HepG2 (cell line): ENCODE measurements around the gene LRRC45. TPM values are rescaled to one million over a fixed set of nuclear protein-coding genes. Genes with fewer than 3 reads are reported as not detected.

Source experiments
- HOXD1 ChIP-seq: sonication (generic); formaldehyde crosslinking; IDR thresholded peaks from 2 replicates; pipeline ENCODE4 v1.5.0; 2020; ENCODE audit warnings: missing genetic modification reagents
- MAFF ChIP-seq: IDR thresholded peaks from 2 replicates; pipeline ENCODE4 v1.6.1; 2011; ENCODE audit warnings: low read depth, low read length, improper control_type of control experiment
- MIER2 ChIP-seq: IDR thresholded peaks from 2 replicates; pipeline ENCODE4 v1.6.1; 2016; ENCODE audit warnings: missing biosample characterization, missing genetic modification reagents
- MYC ChIP-seq: sonication (generic); formaldehyde crosslinking; IDR thresholded peaks from 2 replicates; pipeline ENCODE4 v1.9.0; 2021; ENCODE audit warnings: missing genetic modification reagents, borderline replicate concordance
- NFE2L2 ChIP-seq: fragments of 150-350 bp; IDR thresholded peaks from 2 replicates; pipeline ENCODE4 v1.6.1; 2014; ENCODE audit warnings: low read length
- SALL2 ChIP-seq: sonication (generic); formaldehyde crosslinking; IDR thresholded peaks from 2 replicates; pipeline ENCODE4 v1.8.1; 2023; ENCODE audit warnings: mild to moderate bottlenecking, missing genetic modification reagents, inconsistent platforms
- ZFP36L2 ChIP-seq: sonication (generic); formaldehyde crosslinking; IDR thresholded peaks from 2 replicates; pipeline ENCODE4 v1.4.0; 2020; ENCODE audit warnings: missing genetic modification reagents
- polyA plus RNA-seq, 8 experiments: library from polyadenylated mRNA; depleted of rRNA in 3 of 8; stranded (reverse) in 7 of 8; unstranded in 1 of 8; fragments of >200 nt; fragmentation: Illumina TruSeq in 4 of 8; extraction: Trizol in 4 of 8; gene quantifications; 2 replicates each; pipeline versions ENCODE4 v1.2.1 to v1.2.3, GENCODE V29; 2011 to 2016; ENCODE audit warnings: low read depth in 4 of 8, missing spikeins in 1 of 8, mixed read lengths in 1 of 8; ENCODE audit not compliant: insufficient read depth in 1 of 8
- total RNA-seq, 5 experiments: library from RNA; depleted of rRNA; stranded (reverse); fragments of >200 nt; fragmentation: Illumina TruSeq; extraction: Trizol; gene quantifications; 2 replicates each; pipeline ENCODE4 v1.2.3, GENCODE V29; 2016; ENCODE audit warnings: low read depth in 1 of 5
- TF ChIP-seq, protein P1 (sequence below): sonication (generic); formaldehyde crosslinking; IDR thresholded peaks from 2 replicates; pipeline ENCODE4 v1.4.0; 2020; ENCODE audit warnings: missing genetic modification reagents
- TF ChIP-seq, protein P2 (sequence below): sonication (generic); formaldehyde crosslinking; IDR thresholded peaks from 2 replicates; pipeline ENCODE4 v1.5.0; 2020; ENCODE audit warnings: mild to moderate bottlenecking, missing genetic modification reagents, borderline replicate concordance
- TF ChIP-seq, protein P3 (sequence below): sonication (generic); formaldehyde crosslinking; IDR thresholded peaks from 2 replicates; pipeline ENCODE4 v1.4.0; 2020; ENCODE audit warnings: low read depth, mild to moderate bottlenecking, missing genetic modification reagents

The LRRC45 gene
- total and polyA plus RNA-seq, 2 of the 13 experiments (the other 11 are each of a cell fraction or from before 2014, with no cell fraction given), result 11.6 to 48.1 TPM

DNA sequence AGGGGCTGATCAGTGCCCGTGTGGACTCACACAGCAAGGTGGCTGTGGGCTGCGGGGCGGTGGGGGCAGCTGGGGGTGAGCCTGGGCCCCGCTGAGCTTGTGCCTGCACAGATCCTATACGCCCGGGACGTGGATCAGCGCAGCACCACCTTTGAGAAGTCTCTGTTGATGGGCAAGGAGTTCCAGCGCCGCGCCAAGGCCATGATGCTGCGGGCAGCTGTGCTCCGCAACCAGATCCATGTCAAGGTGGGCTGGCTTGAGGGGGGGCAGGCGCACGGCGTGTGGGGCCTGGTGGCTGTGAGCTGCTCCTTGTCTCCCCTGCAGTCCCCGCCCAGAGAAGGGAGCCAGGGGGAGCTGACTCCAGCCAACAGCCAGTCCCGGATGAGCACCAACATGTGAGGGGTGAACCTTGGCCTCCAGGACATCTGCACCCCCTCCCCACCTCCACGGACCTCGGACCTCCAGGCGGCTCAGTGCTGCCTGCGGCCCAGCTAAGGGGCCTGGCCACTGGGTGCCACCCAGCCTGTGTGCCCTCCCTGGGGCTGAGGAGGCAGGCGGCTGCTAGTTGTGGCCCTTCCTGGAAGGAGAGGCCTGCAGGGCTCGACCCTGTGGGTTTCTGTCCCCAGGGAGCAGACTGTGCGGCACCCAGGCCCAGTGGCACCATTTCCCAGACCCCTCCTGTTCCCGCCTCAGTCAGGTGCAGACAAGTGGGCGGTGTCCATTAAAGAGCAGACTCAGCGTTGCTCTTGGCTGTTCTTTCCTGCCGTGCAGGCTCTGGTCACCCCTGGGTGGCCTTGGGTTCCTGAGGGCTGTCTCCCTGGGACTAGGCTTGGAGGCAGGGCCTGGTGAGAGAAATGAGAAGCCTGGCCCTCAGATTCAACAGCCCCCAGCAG lies 33.9 kb downstream of the LRRC45 start (continued):
- TF ChIP-seq HOXD1 (CRISPR knock-in tag) (no peak), MYC (CRISPR knock-in tag) (peak; percentile 74; the same call in 1 of the 2 replicates), MAFF (peak; percentile 55), MIER2 (0 out of 2 replicates have a peak, but pooled peaks have one; percentile 9), NFE2L2 (no peak), ZFP36L2 (CRISPR knock-in tag) (no peak), SALL2 (CRISPR knock-in tag) (no peak)
- TF ChIP-seq, protein P1, sequence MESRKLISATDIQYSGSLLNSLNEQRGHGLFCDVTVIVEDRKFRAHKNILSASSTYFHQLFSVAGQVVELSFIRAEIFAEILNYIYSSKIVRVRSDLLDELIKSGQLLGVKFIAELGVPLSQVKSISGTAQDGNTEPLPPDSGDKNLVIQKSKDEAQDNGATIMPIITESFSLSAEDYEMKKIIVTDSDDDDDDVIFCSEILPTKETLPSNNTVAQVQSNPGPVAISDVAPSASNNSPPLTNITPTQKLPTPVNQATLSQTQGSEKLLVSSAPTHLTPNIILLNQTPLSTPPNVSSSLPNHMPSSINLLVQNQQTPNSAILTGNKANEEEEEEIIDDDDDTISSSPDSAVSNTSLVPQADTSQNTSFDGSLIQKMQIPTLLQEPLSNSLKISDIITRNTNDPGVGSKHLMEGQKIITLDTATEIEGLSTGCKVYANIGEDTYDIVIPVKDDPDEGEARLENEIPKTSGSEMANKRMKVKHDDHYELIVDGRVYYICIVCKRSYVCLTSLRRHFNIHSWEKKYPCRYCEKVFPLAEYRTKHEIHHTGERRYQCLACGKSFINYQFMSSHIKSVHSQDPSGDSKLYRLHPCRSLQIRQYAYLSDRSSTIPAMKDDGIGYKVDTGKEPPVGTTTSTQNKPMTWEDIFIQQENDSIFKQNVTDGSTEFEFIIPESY, result peak; percentile 65; the same call in 1 of the 2 replicates
- TF ChIP-seq, protein P2, sequence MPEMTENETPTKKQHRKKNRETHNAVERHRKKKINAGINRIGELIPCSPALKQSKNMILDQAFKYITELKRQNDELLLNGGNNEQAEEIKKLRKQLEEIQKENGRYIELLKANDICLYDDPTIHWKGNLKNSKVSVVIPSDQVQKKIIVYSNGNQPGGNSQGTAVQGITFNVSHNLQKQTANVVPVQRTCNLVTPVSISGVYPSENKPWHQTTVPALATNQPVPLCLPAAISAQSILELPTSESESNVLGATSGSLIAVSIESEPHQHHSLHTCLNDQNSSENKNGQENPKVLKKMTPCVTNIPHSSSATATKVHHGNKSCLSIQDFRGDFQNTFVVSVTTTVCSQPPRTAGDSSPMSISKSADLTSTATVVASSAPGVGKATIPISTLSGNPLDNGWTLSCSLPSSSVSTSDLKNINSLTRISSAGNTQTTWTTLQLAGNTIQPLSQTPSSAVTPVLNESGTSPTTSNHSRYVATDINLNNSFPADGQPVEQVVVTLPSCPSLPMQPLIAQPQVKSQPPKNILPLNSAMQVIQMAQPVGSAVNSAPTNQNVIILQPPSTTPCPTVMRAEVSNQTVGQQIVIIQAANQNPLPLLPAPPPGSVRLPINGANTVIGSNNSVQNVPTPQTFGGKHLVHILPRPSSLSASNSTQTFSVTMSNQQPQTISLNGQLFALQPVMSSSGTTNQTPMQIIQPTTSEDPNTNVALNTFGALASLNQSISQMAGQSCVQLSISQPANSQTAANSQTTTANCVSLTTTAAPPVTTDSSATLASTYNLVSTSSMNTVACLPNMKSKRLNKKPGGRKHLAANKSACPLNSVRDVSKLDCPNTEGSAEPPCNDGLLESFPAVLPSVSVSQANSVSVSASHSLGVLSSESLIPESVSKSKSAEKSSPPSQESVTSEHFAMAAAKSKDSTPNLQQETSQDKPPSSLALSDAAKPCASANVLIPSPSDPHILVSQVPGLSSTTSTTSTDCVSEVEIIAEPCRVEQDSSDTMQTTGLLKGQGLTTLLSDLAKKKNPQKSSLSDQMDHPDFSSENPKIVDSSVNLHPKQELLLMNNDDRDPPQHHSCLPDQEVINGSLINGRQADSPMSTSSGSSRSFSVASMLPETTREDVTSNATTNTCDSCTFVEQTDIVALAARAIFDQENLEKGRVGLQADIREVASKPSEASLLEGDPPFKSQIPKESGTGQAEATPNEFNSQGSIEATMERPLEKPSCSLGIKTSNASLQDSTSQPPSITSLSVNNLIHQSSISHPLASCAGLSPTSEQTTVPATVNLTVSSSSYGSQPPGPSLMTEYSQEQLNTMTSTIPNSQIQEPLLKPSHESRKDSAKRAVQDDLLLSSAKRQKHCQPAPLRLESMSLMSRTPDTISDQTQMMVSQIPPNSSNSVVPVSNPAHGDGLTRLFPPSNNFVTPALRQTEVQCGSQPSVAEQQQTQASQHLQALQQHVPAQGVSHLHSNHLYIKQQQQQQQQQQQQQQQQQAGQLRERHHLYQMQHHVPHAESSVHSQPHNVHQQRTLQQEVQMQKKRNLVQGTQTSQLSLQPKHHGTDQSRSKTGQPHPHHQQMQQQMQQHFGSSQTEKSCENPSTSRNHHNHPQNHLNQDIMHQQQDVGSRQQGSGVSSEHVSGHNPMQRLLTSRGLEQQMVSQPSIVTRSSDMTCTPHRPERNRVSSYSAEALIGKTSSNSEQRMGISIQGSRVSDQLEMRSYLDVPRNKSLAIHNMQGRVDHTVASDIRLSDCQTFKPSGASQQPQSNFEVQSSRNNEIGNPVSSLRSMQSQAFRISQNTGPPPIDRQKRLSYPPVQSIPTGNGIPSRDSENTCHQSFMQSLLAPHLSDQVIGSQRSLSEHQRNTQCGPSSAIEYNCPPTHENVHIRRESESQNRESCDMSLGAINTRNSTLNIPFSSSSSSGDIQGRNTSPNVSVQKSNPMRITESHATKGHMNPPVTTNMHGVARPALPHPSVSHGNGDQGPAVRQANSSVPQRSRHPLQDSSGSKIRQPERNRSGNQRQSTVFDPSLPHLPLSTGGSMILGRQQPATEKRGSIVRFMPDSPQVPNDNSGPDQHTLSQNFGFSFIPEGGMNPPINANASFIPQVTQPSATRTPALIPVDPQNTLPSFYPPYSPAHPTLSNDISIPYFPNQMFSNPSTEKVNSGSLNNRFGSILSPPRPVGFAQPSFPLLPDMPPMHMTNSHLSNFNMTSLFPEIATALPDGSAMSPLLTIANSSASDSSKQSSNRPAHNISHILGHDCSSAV (CRISPR knock-in tag), result no peak
- TF ChIP-seq, protein P3, sequence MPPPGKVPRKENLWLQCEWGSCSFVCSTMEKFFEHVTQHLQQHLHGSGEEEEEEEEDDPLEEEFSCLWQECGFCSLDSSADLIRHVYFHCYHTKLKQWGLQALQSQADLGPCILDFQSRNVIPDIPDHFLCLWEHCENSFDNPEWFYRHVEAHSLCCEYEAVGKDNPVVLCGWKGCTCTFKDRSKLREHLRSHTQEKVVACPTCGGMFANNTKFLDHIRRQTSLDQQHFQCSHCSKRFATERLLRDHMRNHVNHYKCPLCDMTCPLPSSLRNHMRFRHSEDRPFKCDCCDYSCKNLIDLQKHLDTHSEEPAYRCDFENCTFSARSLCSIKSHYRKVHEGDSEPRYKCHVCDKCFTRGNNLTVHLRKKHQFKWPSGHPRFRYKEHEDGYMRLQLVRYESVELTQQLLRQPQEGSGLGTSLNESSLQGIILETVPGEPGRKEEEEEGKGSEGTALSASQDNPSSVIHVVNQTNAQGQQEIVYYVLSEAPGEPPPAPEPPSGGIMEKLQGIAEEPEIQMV, result peak; percentile 73
